Endothelial cell of umbilical vein (primary cell): Measurements from ENCODE around the gene KCTD17. TPM values are rescaled to one million over a fixed set of nuclear protein-coding genes. Genes with fewer than 3 reads are reported as not detected.

Experiments
- BruUV-seq: library from RNA; stranded (reverse); fragments of 400-500 nt; replicated peaks from 2 replicates; lab custom pipeline; 2021; lab: Mats Ljungman, UMichigan
- CTCF ChIA-PET: fragments of 300-600, 350-600 bp; sonication (Branson Sonifier 250); formaldehyde crosslinking; loops from one replicate; lab custom pipeline; 2021; ENCODE audit warnings: antibody characterized with exemption, inconsistent platforms; lab: Charles Lee
- POLR2A ChIA-PET: fragments of 300-600, 350-600 bp; sonication (Branson Sonifier 250); formaldehyde crosslinking; loops from one replicate; lab custom pipeline; 2021; ENCODE audit warnings: antibody characterized with exemption, inconsistent platforms; lab: Charles Lee
- DNase-seq: peaks from one replicate; pipeline ENCODE4 v3.0.0-alpha.2; 2011; ENCODE audit warnings: low read depth, low spot score
- FAIRE-seq: peaks from 2 replicates; lab custom pipeline; 2011; peaks lifted over from hg19 to GRCh38; lab: Jason Lieb, UNC
- H2AFZ ChIP-seq: 2 replicates; pipeline ENCODE4 v1.6.0; 2012; ENCODE audit warnings: low read depth, low read length, control low read depth, inconsistent platforms
- H3K27ac ChIP-seq: 2 replicates; pipeline ENCODE4 v1.5.1; 2011; ENCODE audit warnings: low read depth, mild to moderate bottlenecking, control low read depth, low read length, moderate library complexity; ENCODE audit not compliant: insufficient read depth
- H3K27me3 ChIP-seq, 2 experiments: 2 replicates each; pipeline versions ENCODE4 v1.6.0 to v1.6.1; 2011; ENCODE audit warnings: low read length in 2 of 2, mixed read lengths in 1 of 2; ENCODE audit not compliant: control insufficient read depth in 2 of 2, insufficient read depth in 2 of 2
- H3K36me3 ChIP-seq, 2 experiments: 2 replicates in 1 of 2; 3 replicates in 1 of 2; pipeline ENCODE4 v1.5.1; 2011; ENCODE audit warnings: low read length in 2 of 2, mild to moderate bottlenecking in 1 of 2, moderate library complexity in 1 of 2; ENCODE audit not compliant: control insufficient read depth in 2 of 2, insufficient read depth in 2 of 2; ENCODE audit errors: extremely low read depth in 1 of 2
- H3K4me1 ChIP-seq: 3 replicates; pipeline ENCODE4 v1.5.1; 2011; ENCODE audit warnings: mild to moderate bottlenecking, low read length; ENCODE audit not compliant: control insufficient read depth, insufficient read depth; ENCODE audit errors: extremely low read depth
- H3K4me2 ChIP-seq: 2 replicates; pipeline ENCODE4 v1.6.1; 2011; ENCODE audit warnings: low read length, control low read depth, mixed read lengths; ENCODE audit not compliant: insufficient read depth
- H3K4me3 ChIP-seq, 3 experiments: fragments of 200-600 bp in 1 of 3; sonication (generic), shearing (Covaris generic) in 1 of 3; replicated peaks in 1 of 3; 2 replicates each; pipeline ENCODE4 v1.5.1; 2011 to 2016; ENCODE audit warnings: control low read depth in 3 of 3, low read length in 3 of 3, mild to moderate bottlenecking in 2 of 3, inconsistent platforms in 1 of 3, low read depth in 1 of 3, moderate library complexity in 1 of 3; ENCODE audit not compliant: insufficient read depth in 1 of 3
- H3K79me2 ChIP-seq: 2 replicates; pipeline ENCODE4 v1.6.0; 2012; ENCODE audit warnings: low read length, inconsistent platforms; ENCODE audit not compliant: control insufficient read depth, insufficient read depth
- H3K9ac ChIP-seq: replicated peaks from 2 replicates; pipeline ENCODE3; 2011; ENCODE audit warnings: low read length, control low read depth; ENCODE audit not compliant: insufficient read depth; ENCODE audit errors: extremely low read depth
- H3K9me1 ChIP-seq: replicated peaks from 3 replicates; pipeline ENCODE4 v1.6.0; 2011; ENCODE audit warnings: mild to moderate bottlenecking, low read length; ENCODE audit not compliant: control insufficient read depth, insufficient read depth; ENCODE audit errors: extremely low read depth
- H3K9me3 ChIP-seq: replicated peaks from 2 replicates; pipeline ENCODE4 v1.5.1; 2012; ENCODE audit warnings: low read length, inconsistent platforms; ENCODE audit not compliant: control insufficient read depth, insufficient read depth
- H4K20me1 ChIP-seq: replicated peaks from 2 replicates; pipeline ENCODE3; 2011; ENCODE audit warnings: mild to moderate bottlenecking, low read length; ENCODE audit not compliant: control insufficient read depth, insufficient read depth; ENCODE audit errors: extremely low read depth
- EZH2 ChIP-seq: IDR thresholded peaks from 2 replicates; pipeline ENCODE4 v1.6.1; 2012; ENCODE audit warnings: borderline replicate concordance, low read depth, mild to moderate bottlenecking, moderate library complexity, low read length, inconsistent platforms; ENCODE audit not compliant: severe bottlenecking
- FOS ChIP-seq: IDR thresholded peaks from 2 replicates; pipeline ENCODE4 v1.6.1; 2011; ENCODE audit warnings: mild to moderate bottlenecking, low read length, moderate library complexity, borderline replicate concordance; ENCODE audit not compliant: insufficient read depth
- GATA2 ChIP-seq: IDR thresholded peaks from 2 replicates; pipeline ENCODE4 v1.7.0; 2011; ENCODE audit warnings: low read depth, mild to moderate bottlenecking, moderate library complexity, mixed read lengths, low read length; ENCODE audit not compliant: insufficient read length, insufficient read depth
- JUN ChIP-seq: IDR thresholded peaks from 2 replicates; pipeline ENCODE4 v1.6.1; 2011; ENCODE audit warnings: borderline replicate concordance, low read depth; ENCODE audit not compliant: insufficient read length, insufficient read depth
- MYC ChIP-seq: IDR thresholded peaks from one replicate; pipeline ENCODE4 v1.6.1; 2011; ENCODE audit warnings: mild to moderate bottlenecking, low read depth, low read length
- POLR2A ChIP-seq: IDR thresholded peaks from 2 replicates; pipeline ENCODE4 v1.6.1; 2012; ENCODE audit warnings: low read depth, mild to moderate bottlenecking, control low read depth, low read length
- POLR2AphosphoS5 ChIP-seq: IDR thresholded peaks from 2 replicates; pipeline ENCODE4 v1.6.1; 2012; ENCODE audit warnings: low read depth, mild to moderate bottlenecking, control low read depth, low read length, moderate library complexity; ENCODE audit not compliant: insufficient read depth
- dilution Hi-C: fragments of 300-500 bp; cut with MboI; formaldehyde crosslinking; loops from one replicate; pipeline ENCODE4 v1.15.0; 2019; ENCODE audit warnings: low sequenced_read_pairs; ENCODE audit not compliant: extremely low pct_ligation_motif_present
- intact Hi-C: fragments of 100-400 bp; cut with micrococcal nuclease; formaldehyde crosslinking; loops from one replicate; pipeline ENCODE4 v1.10.0; 2022
- polyA plus RNA-seq, 4 experiments: library from polyadenylated mRNA; depleted of rRNA in 3 of 4; stranded (reverse) in 3 of 4; unstranded in 1 of 4; fragments of >200 nt; gene quantifications; 2 replicates each; pipeline versions ENCODE4 v1.2.1 to v1.2.3, GENCODE V29; 2011 to 2012; ENCODE audit warnings: missing spikeins in 1 of 4
- total RNA-seq: library from RNA; stranded (reverse); gene quantifications from 2 replicates; pipeline ENCODE4 v1.2.3, GENCODE V29; 2021
- TF ChIP-seq, protein P1 (sequence below), 2 donors: IDR thresholded peaks; 1 replicate in 1 of 2; 2 replicates in 1 of 2; pipeline ENCODE4 v1.5.1; 2011; ENCODE audit warnings: low read length in 2 of 2, mild to moderate bottlenecking in 2 of 2, moderate library complexity in 2 of 2, control low read depth in 1 of 2, inconsistent platforms in 1 of 2, low read depth in 1 of 2; ENCODE audit not compliant: insufficient read depth in 1 of 2; ENCODE audit errors: extremely low read depth in 1 of 2
- TF ChIP-seq, protein P2 (sequence below): IDR thresholded peaks from 2 replicates; pipeline ENCODE4 v1.6.1; 2011; ENCODE audit not compliant: insufficient read depth, insufficient read length

KCTD17 gene
- total and polyA plus RNA-seq, 2 donors (not counting 3 experiments of a cell fraction or from before 2014, with no cell fraction given) = 59.2 to 73.0 TPM

DNA sequence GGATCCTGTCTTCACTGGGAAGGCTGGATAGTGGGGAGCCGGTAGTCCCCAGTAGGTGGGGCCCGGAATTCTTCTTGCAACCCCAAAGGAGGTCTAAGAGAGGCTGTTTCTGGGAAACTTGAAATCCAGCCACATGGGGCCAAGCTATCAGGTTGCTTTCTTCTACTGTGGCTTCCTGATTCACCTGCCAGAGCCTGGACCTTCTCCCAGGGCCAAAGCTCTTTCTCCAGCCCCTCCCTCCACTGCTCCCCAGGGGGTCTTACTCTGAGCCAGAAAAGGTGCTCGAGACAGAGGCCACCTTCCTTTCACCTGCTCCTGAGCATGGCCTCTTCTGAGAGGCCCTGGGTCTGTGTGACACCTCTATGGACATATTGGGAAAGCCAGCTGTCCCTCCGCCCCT lies 41.4 kb upstream of the KCTD17 start:
- no peak overlapping the region for H3K4me3 ChIP-seq
- H3K4me1 ChIP-seq = peaks cover 14% of the 10 kb centered on the region
- H4K20me1 ChIP-seq = no peaks in the 10 kb centered on the region
- no peaks in the 10 kb centered on the region for H3K9me1 ChIP-seq
- H3K9me3 ChIP-seq = no peaks in the 10 kb centered on the region
- intact Hi-C loops (no loop called here), dilution Hi-C loops (no loop called here)
- no peaks in the 10 kb centered on the region for H3K79me2 ChIP-seq
- TF ChIP-seq, protein P1, sequence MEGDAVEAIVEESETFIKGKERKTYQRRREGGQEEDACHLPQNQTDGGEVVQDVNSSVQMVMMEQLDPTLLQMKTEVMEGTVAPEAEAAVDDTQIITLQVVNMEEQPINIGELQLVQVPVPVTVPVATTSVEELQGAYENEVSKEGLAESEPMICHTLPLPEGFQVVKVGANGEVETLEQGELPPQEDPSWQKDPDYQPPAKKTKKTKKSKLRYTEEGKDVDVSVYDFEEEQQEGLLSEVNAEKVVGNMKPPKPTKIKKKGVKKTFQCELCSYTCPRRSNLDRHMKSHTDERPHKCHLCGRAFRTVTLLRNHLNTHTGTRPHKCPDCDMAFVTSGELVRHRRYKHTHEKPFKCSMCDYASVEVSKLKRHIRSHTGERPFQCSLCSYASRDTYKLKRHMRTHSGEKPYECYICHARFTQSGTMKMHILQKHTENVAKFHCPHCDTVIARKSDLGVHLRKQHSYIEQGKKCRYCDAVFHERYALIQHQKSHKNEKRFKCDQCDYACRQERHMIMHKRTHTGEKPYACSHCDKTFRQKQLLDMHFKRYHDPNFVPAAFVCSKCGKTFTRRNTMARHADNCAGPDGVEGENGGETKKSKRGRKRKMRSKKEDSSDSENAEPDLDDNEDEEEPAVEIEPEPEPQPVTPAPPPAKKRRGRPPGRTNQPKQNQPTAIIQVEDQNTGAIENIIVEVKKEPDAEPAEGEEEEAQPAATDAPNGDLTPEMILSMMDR (IDR thresholded peaks at IDR 0.05; ENCODE audit: extremely low read depth in 1 of 2, insufficient read depth in 1 of 2, low read depth in 1 of 2, low read length in 2 of 2) = no peak
- TF ChIP-seq MYC (no peak), JUN (no peak), EZH2 (no peak), GATA2 (no peak), FOS (no peak), POLR2AphosphoS5 (no peak), POLR2A (no peak)
- TF ChIP-seq, protein P2, sequence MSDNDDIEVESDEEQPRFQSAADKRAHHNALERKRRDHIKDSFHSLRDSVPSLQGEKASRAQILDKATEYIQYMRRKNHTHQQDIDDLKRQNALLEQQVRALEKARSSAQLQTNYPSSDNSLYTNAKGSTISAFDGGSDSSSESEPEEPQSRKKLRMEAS = no peak
- CTCF ChIA-PET = interaction anchor here (1.0 to 1.6 kb wide), 2 partner anchors 9 to 154 kb away, joined by 3 read pairs; partner anchors contain the start of genes MPST and TST
- no peak for DNase-seq
- H2AFZ ChIP-seq = no peak overlapping the region
- H3K9ac ChIP-seq = no peak overlapping the region
- no peaks in the 10 kb centered on the region for H3K36me3 ChIP-seq
- H3K4me2 ChIP-seq = no peak overlapping the region
- POLR2A ChIA-PET = no interaction called here
- peaks cover 10% of the 10 kb centered on the region in 2 experiments for H3K27me3 ChIP-seq
- H3K27ac ChIP-seq = no peak overlapping the region
- no TSS peak for BruUV-seq
- FAIRE-seq = no peak
